Heart right ventricle (tissue), 16 donors: ENCODE results near the gene TENM4. TPM values are rescaled to one million over a fixed set of nuclear protein-coding genes. Genes with fewer than 3 reads are reported as not detected.

Source experiments
- ATAC-seq, 8 donors: fragments of 200-7000 bp; cut with Tn5 transposase; one replicate each; pipeline ENCODE4 v1.9.1; 2020; ENCODE audit warnings: mild to moderate bottlenecking in 8 of 8, moderate library complexity in 8 of 8, moderate number of reproducible peaks in 1 of 8
- DNase-seq, 2 donors: peaks; one replicate each; pipeline ENCODE4 v3.0.0-alpha.2; 2020
- H3K27ac ChIP-seq, 10 donors: fragments of 200-600 bp; sonication (generic) in 2 of 10; one replicate each; pipeline versions ENCODE4 v1.5.0 to v1.8.0; 2020 to 2022; ENCODE audit warnings: mild to moderate bottlenecking in 3 of 10
- H3K27me3 ChIP-seq, 7 donors: fragments of 200-600 bp; one replicate each; pipeline ENCODE4 v1.8.0; 2021 to 2022; ENCODE audit warnings: mild to moderate bottlenecking in 2 of 7
- H3K36me3 ChIP-seq, 9 donors: fragments of 200-600 bp; sonication (generic) in 1 of 9; one replicate each; pipeline versions ENCODE4 v1.5.0 to v1.8.0; 2020 to 2022; ENCODE audit warnings: mild to moderate bottlenecking in 2 of 9
- H3K4me1 ChIP-seq, 9 donors: fragments of 200-600 bp; sonication (generic) in 1 of 9; one replicate each; pipeline versions ENCODE4 v1.5.0 to v1.8.0; 2020 to 2022; ENCODE audit warnings: mild to moderate bottlenecking in 4 of 9
- H3K4me3 ChIP-seq, 10 donors: fragments of 200-600 bp; sonication (generic) in 2 of 10; one replicate each; pipeline versions ENCODE4 v1.5.0 to v1.8.0; 2020 to 2022; ENCODE audit warnings: mild to moderate bottlenecking in 7 of 10, moderate library complexity in 2 of 10
- H3K9me3 ChIP-seq, 11 donors: fragments of 200-600 bp in 10 of 11; sonication (generic) in 2 of 11; one replicate each; pipeline versions ENCODE4 v1.5.0 to v1.8.0; 2013 to 2022; ENCODE audit warnings: mild to moderate bottlenecking in 2 of 11, control low read depth in 1 of 11, moderate library complexity in 1 of 11
- CTCF ChIP-seq, 9 donors: fragments of 200-600 bp; sonication (generic) in 2 of 9; IDR thresholded peaks; one replicate each; pipeline versions ENCODE4 v1.5.0 to v1.8.0; 2021 to 2022; ENCODE audit warnings: antibody characterized with exemption in 9 of 9, mild to moderate bottlenecking in 5 of 9, moderate library complexity in 1 of 9
- WGBS, 2 donors: extraction: QIAGEN DNeasy Blood & Tissue Kit; methylation state at CpG; one replicate each; pipeline ENCODE4 v1.1.7; 2013; ENCODE audit warnings: inconsistent platforms in 1 of 2; 5-methylcytosine and 5-hydroxymethylcytosine counted together
- intact Hi-C, 10 donors: fragments of 100-400 bp; cut with DNase I; formaldehyde crosslinking; loops; one replicate each; pipeline versions ENCODE4 v1.11.1 to v1.14.2; 2022
- polyA plus RNA-seq, 2 donors: library from polyadenylated mRNA; stranded (reverse); fragments of 200-250 nt; gene quantifications; one replicate each; pipeline ENCODE4 v1.2.3, GENCODE V29; 2013
- total RNA-seq, 10 donors: library from RNA; stranded (reverse); fragmentation: NEBNext Ultra II Directional in 3 of 10; extraction: Animal tissue kit (Norgen Biotek cat#: 25700) in 3 of 10; gene quantifications; one replicate each; pipeline versions ENCODE4 v1.2.1 to v1.2.4, GENCODE V29; 2021 to 2023
- donor health status: Arrhythmogenic right ventricular cardiomyopathy.
- donor health status: ischemic (EF 13 %, LVEDD 7.1; RV severe dilation, severe dysfunction).
- donor health status: healthy with polysubstance abuse.
- donor health status: DM: no; HTN: yes; CAD: no.
- donor health status: DM: no; HTN: no; CAD: no.
- donor health status: ischemic (EF 25% LVEDD 6.9; RV normal size, moderate dysfunction).
- donor health status: ischemic (EF 25% LVEDD 5.7; RV mildly dilated, moderate dysfunction).
- donor health status: healthy.
- donor health status: DM: yes; HTN: yes; CAD: no.
- donor health status: Ischemic cardiomyopathy.
- donor health status: ischemic (EF 35%, LVEDD 5.7; RV mildly dilated, moderate dysfunction).
- donor health status: nonischemic (EF 11% LVEDD 7.7; RV severe dilation, severe dysfunction).
- donor health status: DM: yes; HTN: yes; CAD: no.
- donor health status: PGD.
- donor health status: ischemic (EF 29% LVEDD 5.4; RV normal size, mild dysfunction).
- donor health status: nonischemic (EF 23%, LVEDD 6.1; RV moderate dilation, normal function).

Gene TENM4
- total and polyA plus RNA-seq, 12 donors = 0.10 to 3.6 (median 0.91) TPM

- Histone ChIP-seq H3K4me3 (no peak overlapping the region), H3K27ac (no peak overlapping the region), H3K9me3 (no peaks in the 10 kb centered on the region), H3K27me3 (no peaks in the 10 kb centered on the region), H3K36me3 (no peaks in the 10 kb centered on the region), H3K4me1 (peaks cover 0 to 21% (median 0%) of the 10 kb centered on the region in 9 donors)
- WGBS, 2 donors = 74 to 80% methylated on average over 1 of the region's 1 CpG
- ATAC-seq (no peak), DNase-seq (no peak)
- intact Hi-C loops = no loop called here
- TF ChIP-seq CTCF (IDR thresholded peaks at IDR 0.05) = no peak
Measured at GRCh38 chr11:78825591-78826020, 615.2 kb downstream of the TENM4 start.

GRCh38 chr11:78823588-78823987, 617.2 kb downstream of the TENM4 start:
- Histone ChIP-seq H3K9me3 (no peaks in the 10 kb centered on the region), H3K4me1 (peaks cover 0 to 11% (median 0%) of the 10 kb centered on the region in 9 donors), H3K4me3 (no peak overlapping the region), H3K36me3 (no peaks in the 10 kb centered on the region), H3K27me3 (no peaks in the 10 kb centered on the region), H3K27ac (no peak overlapping the region)
- intact Hi-C loops = no loop called here
- 60 to 66% methylated on average over 9 of the region's 9 CpGs for WGBS, 2 donors
- DNase-seq (no peak), ATAC-seq (peak in 1 of 8 donors; percentile 15)
- TF ChIP-seq CTCF (IDR thresholded peaks at IDR 0.05) = no peak

- WGBS, 2 donors = 60 to 73% methylated on average over 23 of the region's 23 CpGs
- Histone ChIP-seq H3K4me3 (no peak overlapping the region), H3K27ac (no peak overlapping the region), H3K9me3 (no peaks in the 10 kb centered on the region), H3K27me3 (no peaks in the 10 kb centered on the region), H3K4me1 (peaks cover 0 to 6% (median 0%) of the 10 kb centered on the region in 9 donors), H3K36me3 (no peaks in the 10 kb centered on the region)
- TF ChIP-seq CTCF (IDR thresholded peaks at IDR 0.05) = no peak
- ATAC-seq (peak in 7 of 8 donors; percentile 43 to 82 (median 75)), DNase-seq (peak in 1 of 2 donors; percentile 51)
- intact Hi-C loops = no loop called here
Measured at GRCh38 chr11:78822931-78823423, 617.9 kb downstream of the TENM4 start.

- no peaks in the 10 kb centered on the region for H3K27me3 ChIP-seq
- H3K27ac ChIP-seq = no peak overlapping the region
- no peaks in the 10 kb centered on the region for H3K9me3 ChIP-seq
- H3K4me1 ChIP-seq = peaks cover 0 to 4% (median 0%) of the 10 kb centered on the region in 9 donors
- no peaks in the 10 kb centered on the region for H3K36me3 ChIP-seq
- intact Hi-C loops = no loop called here
- DNase-seq = no peak
- 70 to 77% methylated on average over 9 of the region's 9 CpGs for WGBS, 2 donors
- H3K4me3 ChIP-seq = no peak overlapping the region
- ATAC-seq = no peak
- TF ChIP-seq CTCF (IDR thresholded peaks at IDR 0.05) = no peak
Measured at GRCh38 chr11:78821371-78822306, 619.2 kb downstream of the TENM4 start.
